Measurements from ENCODE around the gene FAR2.
A peak's percentile ranks its signal among the peaks of the same experiment; 100 is the strongest.
"Not testable (repeated sequence)": the region's sequence is repeated elsewhere in the genome, so short reads cannot be mapped to it uniquely, and the experiment has no call there.

Gene FAR2

GRCh38 chr12:29374913-29375312 lies 225.8 kb downstream of the FAR2 start:
- H3K27ac ChIP-seq, result no peak overlapping the region
- H3K4me3 ChIP-seq (ENCODE audit: low read depth in 1 of 2, low read length in 1 of 2), result no peak overlapping the region
- H3K9me3 ChIP-seq, result no peaks in the 10 kb centered on the region
- H3K4me1 ChIP-seq (ENCODE audit: control insufficient read depth in 1 of 2, insufficient read depth in 1 of 2, low read depth in 1 of 2, low read length in 1 of 2), result peaks cover 7 to 9% of the 10 kb centered on the region in 2 experiments
- no peaks in the 10 kb centered on the region for H3K27me3 ChIP-seq
- no peak for TF ChIP-seq CTCF (IDR thresholded peaks at IDR 0.05)
- H3K36me3 ChIP-seq, result peaks cover 30% of the 10 kb centered on the region

- Histone ChIP-seq H3K36me3 (peaks cover 18% of the 10 kb centered on the region), H3K4me3 (ENCODE audit: low read depth in 1 of 2, low read length in 1 of 2) (no peak overlapping the region), H3K9me3 (no peaks in the 10 kb centered on the region), H3K4me1 (ENCODE audit: control insufficient read depth in 1 of 2, insufficient read depth in 1 of 2, low read depth in 1 of 2, low read length in 1 of 2) (peaks cover 12 to 16% of the 10 kb centered on the region in 2 experiments), H3K27ac (no peak overlapping the region), H3K27me3 (no peaks in the 10 kb centered on the region)
- TF ChIP-seq CTCF (IDR thresholded peaks at IDR 0.05), result no peak
These were observed 227.0 kb downstream of the FAR2 start for GRCh38 chr12:29376118-29376517.

GRCh38 chr12:29380536-29381523 lies 231.8 kb downstream of the FAR2 start, which contains the start of gene ERGIC2:
TSS of gene ERGIC2 (minus strand) at chr12:29381172. CDS start at chr12:29371633, 9,539 bp downstream.
- no peak for TF ChIP-seq CTCF (IDR thresholded peaks at IDR 0.05)
- Histone ChIP-seq H3K9me3 (no peaks in the 10 kb centered on the region), H3K4me1 (ENCODE audit: control insufficient read depth in 1 of 2, insufficient read depth in 1 of 2, low read depth in 1 of 2, low read length in 1 of 2) (peaks cover 19 to 25% of the 10 kb centered on the region in 2 experiments), H3K36me3 (peaks cover 15% of the 10 kb centered on the region), H3K4me3 (ENCODE audit: low read depth in 1 of 2, low read length in 1 of 2) (peak within 1 kb of the TSS; percentile 97 to 98), H3K27ac (peak within 1 kb of the TSS; percentile 92), H3K27me3 (no peaks in the 10 kb centered on the region)

GRCh38 chr12:29382251-29382650 lies 233.2 kb downstream of the FAR2 start:
- Histone ChIP-seq H3K9me3 (no peaks in the 10 kb centered on the region), H3K4me1 (ENCODE audit: control insufficient read depth in 1 of 2, insufficient read depth in 1 of 2, low read depth in 1 of 2, low read length in 1 of 2) (peaks cover 19 to 25% of the 10 kb centered on the region in 2 experiments), H3K36me3 (peaks cover 10% of the 10 kb centered on the region), H3K4me3 (ENCODE audit: low read depth in 1 of 2, low read length in 1 of 2) (no peak overlapping the region), H3K27me3 (no peaks in the 10 kb centered on the region), H3K27ac (peak overlapping the region; percentile 92)
- no peak for TF ChIP-seq CTCF (IDR thresholded peaks at IDR 0.05)

- not testable (repeated sequence) for H3K9me3 ChIP-seq; H3K4me3 ChIP-seq (ENCODE audit: low read depth in 1 of 2, low read length in 1 of 2); H3K27ac ChIP-seq; H3K27me3 ChIP-seq; H3K36me3 ChIP-seq
- peaks cover 13 to 27% of the 10 kb centered on the region in 2 experiments for H3K4me1 ChIP-seq (ENCODE audit: control insufficient read depth in 1 of 2, insufficient read depth in 1 of 2, low read depth in 1 of 2, low read length in 1 of 2)
These were observed 236.1 kb downstream of the FAR2 start for GRCh38 chr12:29385194-29385593.

All from neutrophil (primary cell).